HG03378 (cell line): ENCODE measurements around the gene EGFR.
A peak's percentile ranks its signal among the peaks of the same experiment; 100 is the strongest.

Experiments used
- ATAC-seq: cut with Tn5 transposase; IDR thresholded peaks from one replicate; pipeline ENCODE4 v1.9.1; 2021; ENCODE audit warnings: mild to moderate bottlenecking, moderate library complexity; ENCODE audit not compliant: unreplicated experiment

The EGFR gene

DNA sequence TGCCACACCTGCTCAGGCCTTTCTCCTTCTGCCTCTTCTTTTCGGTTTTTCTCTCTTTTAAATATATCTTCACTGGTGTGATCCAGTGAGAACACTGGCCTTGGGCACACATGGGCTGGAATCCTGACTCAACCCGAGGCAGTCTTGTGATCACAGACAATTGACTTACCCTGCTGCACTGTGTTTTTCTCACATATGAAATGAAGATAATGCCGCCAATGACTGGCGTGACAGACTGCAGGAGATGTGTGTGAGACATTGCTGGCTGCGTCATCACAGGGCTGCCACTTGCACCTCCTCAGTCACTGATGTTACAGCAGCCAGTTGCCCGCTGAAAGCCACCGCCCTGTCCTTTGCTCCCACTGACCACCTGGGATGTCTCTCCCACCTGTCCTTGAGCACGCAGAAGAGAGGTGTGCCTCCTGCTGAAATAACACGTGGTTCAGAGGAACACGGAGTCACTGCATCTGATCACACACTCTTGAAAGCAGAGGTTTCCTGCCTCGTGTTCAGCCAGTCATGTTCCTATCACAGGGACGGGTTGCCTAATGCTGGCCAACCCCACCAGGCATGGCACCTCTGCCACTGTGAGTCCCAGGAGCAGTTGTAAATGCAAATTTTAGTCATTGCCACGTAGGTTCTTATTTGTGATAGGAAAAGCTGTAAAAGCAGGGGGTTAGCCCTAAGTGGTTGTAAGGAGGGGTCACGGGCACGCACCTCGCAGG is 221.8 kb downstream of the EGFR start:
- no peak for ATAC-seq

- no peak for ATAC-seq
These were observed 223.1 kb downstream of the EGFR start for GRCh38 chr7:55241958-55242357.

GRCh38 chr7:55242613-55243012 is 223.8 kb downstream of the EGFR start:
- ATAC-seq = no peak

DNA sequence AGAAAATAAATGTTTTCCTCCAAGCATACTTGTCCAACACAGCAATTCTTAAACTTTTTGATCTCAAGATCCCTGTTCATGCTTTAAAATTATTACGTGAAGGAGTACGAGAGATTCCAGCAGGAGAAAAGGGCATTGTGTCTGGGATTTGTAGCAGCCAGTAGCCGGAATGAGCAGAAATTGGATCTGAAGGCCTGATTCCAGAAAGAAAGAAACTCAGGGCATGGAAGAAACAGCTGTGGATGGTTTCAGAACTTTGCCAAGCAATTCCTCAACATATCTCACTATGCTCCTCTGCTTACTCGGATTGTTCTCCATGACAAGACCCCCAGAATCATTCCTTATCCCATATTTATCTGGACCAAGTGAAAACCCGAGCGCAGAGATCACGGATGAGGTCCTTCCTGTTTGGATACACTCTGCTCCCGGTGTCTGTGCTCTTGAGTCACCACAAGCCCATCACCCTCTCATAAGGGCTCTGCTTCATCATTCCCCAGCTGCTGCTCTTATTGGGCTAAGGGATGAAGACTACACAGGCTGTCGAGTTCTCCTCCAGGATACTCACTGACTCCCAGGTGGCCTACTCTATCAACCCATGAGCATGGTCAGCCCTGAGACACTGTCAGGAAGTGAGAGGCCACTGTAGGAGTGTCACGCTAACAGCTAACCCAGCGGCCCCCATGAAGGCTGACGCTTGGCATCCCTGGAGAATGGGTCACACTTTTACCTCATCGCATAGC is 225.4 kb downstream of the EGFR start:
- no peak for ATAC-seq

DNA sequence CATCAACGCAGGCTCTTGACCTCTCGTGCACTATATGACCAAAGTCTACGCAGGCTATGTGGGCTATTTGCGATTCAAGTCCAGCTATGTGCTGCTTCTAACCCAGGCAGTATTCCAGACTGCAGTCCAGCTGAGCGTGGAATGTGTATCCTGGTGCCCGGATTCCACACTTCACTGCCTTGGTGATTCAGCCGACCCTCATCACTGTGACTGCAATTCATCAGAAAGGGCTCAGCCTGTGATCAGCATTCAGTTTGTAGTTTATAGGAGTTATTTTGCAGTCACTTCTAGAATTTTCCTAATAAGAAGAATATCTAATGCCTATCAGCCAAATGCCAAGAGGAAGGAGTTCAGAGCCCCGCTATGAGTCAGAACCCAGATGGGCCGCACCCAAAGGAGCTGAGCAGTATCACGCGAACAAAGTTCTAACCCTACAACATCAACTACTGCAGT is 226.5 kb downstream of the EGFR start:
- ATAC-seq = no peak

DNA sequence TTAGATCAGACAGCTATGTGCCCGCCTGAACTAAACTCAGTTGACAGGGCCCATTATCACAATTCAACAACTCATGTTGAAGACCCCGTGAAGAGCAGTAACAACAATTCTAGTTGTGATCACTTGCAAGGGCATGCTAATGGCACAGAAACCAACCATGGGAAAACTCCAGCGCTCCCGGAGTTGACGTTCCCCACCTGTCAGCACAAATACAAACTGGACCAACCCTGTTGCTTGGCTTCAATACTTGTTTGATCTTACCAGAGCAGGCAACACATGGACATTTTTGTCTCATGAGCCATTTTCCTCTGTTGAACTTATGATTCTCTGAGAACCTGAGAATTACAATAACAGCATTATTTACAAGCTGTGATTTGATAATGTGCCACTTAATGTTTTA is 227.4 kb downstream of the EGFR start:
- no peak for ATAC-seq

GRCh38 chr7:55247428-55247827 is 228.6 kb downstream of the EGFR start:
- no peak for ATAC-seq

DNA sequence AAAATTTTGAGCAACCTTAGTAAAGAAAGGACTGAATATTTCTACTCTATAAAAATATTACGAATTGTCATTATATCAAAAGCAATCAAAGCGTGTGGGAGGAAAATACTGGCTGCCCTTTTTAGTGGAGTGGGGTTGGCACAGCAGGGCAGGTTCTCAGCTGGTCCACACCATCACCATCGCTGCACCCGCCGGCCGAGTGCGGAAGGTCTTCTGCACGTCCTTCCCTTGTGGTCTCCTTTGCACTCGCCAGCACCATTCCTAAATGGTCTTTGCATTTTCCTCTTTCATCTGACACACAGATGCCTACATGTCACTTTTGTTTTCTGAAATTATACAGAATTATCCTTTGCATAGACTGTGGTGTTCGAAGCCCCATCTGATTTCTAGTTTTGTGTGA is 229.7 kb downstream of the EGFR start:
- ATAC-seq = no peak

DNA sequence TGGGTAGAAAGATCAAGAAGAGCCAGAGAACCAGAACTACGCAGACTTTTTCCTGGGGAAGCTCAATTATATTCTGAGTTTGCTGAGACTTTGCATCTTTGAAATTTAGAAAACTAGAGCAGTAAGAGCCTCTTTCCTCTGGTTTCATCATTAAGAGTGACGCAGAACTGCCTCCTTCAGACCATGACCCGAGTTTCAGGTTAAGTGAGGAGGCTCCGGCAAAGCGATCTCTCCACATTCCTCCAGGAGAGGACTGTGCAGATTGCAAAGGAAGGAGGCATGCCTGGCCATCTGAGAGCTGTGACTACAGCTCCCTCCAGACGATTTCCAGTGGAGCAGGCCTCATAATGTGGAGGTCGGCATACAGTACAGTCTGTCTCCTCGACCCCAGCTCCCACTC is 230.5 kb downstream of the EGFR start:
- no peak for ATAC-seq

- no peak for ATAC-seq
These were observed 231.5 kb downstream of the EGFR start for GRCh38 chr7:55250313-55250712.

DNA sequence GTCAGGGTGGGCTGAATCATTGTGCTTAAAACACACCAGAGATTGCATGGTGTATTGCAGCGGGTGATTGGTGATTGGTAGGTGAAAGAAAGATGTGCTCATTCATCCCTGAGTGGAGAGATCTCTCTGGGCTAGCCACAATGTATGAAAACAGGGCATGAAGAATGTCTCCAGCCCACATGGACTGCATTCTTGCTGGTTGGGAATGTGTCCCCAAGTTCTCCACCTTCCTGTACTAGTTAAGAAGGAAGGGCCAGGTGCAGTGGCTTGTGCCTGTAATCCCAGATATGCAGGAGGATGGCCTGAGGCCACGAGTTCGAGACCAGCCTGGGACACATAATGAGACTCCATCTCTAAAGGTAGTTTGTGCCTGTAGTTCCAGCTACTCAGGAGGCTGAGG is 232.5 kb downstream of the EGFR start:
- no peak for ATAC-seq

GRCh38 chr7:55251911-55252310 is 233.1 kb downstream of the EGFR start:
- ATAC-seq = no peak

DNA sequence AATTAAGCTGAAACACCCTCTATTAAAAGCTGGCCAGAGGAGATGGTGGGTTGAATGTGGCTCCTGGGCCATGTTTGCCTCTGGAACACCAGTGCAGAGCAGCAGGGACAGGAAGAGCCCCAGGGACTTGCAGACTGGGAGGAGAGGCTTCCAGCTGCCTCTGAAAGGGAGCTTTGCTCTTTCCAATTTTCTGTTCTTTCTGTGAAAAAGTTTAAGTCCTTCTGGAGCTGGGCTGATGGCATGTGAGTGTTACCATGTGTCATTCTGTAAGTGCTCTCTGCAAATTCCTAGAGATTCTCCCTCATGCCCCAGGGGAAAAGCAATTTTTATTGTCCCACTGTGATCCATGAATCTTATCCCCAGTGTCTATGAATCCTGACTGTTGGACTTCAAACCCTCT is 233.6 kb downstream of the EGFR start:
- ATAC-seq = no peak

DNA sequence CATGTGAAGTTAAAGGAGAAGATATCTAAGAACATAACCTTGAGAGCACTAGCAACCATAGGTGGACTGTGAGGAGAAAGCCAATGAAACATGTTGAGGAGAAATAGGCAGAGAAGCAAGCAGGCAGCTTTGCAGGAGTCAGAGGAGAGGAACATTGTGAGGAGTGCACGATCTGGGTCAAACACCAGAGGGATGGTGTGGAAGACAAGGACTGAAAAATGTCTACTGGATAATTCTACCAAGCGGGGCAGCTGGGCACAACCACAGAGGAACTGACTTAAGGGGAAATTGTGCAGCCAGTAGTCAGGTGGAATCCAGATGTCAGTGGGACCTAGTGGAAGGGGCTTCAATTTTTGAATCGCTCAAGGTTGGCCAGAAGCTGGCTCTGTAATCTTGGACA is 234.4 kb downstream of the EGFR start:
- no peak for ATAC-seq

- ATAC-seq = no peak
These were observed 235.4 kb downstream of the EGFR start for GRCh38 chr7:55254242-55254595.

- peak; percentile 65 for ATAC-seq
These were observed 236.0 kb downstream of the EGFR start for GRCh38 chr7:55254596-55255495.

DNA sequence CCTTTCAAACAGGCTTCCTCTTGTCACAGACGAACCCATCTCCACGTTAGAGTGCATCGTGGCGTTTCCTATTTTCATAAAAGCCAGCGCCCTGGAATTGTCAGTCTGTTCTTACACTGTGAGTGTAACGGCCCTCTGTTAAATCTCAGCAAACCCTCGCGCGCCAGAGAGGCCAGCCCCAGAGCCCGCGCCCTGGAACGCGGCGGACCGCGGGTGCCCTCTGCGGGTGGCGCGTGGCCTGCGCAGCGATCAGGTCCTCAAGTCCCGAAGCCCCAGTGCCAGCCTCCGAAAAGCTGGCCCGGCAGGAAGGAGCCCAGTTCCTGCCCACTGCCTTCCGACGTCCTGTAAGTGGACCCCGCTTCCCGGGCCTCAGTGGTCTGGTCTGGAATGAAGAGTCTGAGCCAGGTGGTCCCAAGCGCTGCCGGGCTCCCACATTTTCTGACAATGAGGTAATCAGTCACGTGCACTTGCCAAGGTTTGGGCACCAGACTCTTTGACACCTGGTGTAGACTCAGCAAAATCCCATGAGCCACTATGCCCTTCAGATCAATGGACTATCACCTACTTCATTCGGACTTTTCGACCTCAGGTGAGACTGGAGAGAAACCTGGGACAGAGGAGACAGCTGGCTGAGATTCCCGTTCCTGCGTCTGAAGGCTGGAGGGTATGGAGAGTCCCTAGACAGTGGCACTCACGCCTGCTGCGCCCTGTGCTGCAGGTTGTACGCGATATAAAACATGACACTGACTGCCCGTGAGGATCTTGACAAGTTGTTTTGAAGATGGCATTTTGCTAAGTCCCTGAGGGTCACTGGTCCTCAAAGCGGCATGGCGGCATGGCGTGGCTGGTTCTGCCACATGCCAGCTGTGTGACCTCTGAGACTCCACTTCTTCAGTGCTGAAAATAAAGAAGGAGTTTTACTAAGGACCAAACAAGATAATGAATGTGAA is 237.0 kb downstream of the EGFR start:
- ATAC-seq = peak; percentile 61

DNA sequence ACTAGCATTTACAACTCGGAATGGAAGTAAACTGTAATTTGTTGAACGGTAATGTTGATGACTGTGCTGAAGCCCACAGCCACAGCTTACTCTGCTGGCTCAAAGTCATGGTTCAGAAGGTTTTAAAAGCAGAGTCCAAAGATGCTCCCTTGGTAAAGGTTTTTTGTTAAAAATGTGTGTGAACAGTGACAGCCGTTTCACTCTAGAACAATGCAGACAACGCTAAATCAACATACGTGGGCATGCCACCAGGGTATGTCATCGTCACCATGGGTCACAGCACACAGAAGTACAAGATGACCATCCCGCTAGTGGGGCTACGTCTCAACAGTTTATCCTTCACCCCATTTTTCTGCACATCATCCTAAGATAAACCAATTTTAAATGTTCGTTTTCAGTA is 239.8 kb downstream of the EGFR start:
- ATAC-seq = no peak

GRCh38 chr7:55260171-55260570 is 241.4 kb downstream of the EGFR start:
- no peak for ATAC-seq

DNA sequence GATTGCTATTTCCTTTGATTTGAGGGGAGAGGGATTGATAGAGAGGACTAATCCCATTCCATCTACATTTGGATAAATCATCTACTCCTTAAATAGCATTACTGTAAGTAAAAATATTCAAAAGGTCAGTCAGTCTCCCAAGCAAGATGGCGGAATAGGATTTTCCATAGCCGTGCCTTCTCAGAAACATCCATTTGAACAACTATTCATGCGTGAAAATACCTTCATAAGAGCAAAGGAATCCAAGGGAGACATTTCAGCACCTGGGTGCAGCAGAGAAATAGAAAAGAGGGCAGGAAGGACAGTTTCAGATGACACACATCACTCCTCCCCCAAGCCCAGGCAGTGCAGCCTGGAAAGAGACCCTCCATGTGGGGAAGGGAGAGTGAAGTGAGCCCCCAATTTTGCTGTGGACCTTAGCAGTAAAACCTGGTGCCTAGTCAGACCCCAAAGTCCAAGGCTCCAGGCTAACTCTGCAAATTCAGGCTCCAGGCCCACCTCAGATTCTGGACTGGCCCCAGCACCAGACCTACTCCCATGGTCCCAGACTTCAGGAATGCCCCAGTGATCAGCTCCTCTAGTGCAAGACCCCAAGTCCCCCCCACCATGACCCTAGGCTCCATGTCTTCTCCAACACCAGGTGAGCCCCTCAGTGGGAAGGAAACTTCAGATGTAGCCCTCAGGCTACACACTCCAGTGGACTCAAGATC is 242.0 kb downstream of the EGFR start:
- no peak for ATAC-seq
